ENCODE data around the gene GNG2.

Gene GNG2

GRCh38 chr14:51924600-51924999, 64.2 kb downstream of the GNG2 start:
- Histone ChIP-seq H3K18ac (ENCODE audit: low read length) (no peak overlapping the region), H2BK12ac (ENCODE audit: low read length) (no peak overlapping the region), H3K9me3 (ENCODE audit: insufficient read depth, low read depth, low read length) (no peaks in the 10 kb centered on the region), H3K4me2 (ENCODE audit: low read length) (no peak overlapping the region), H3K79me2 (ENCODE audit: control insufficient read depth, insufficient read depth, low read length, poor library complexity) (no peaks in the 10 kb centered on the region), H3K4me1 (ENCODE audit: control insufficient read depth in 1 of 2, insufficient read depth in 2 of 2, low read length in 2 of 2) (no peaks in the 10 kb centered on the region), H4K12ac (ENCODE audit: low read depth, low read length) (no peak overlapping the region), H3K27me3 (ENCODE audit: insufficient read depth, low read length) (no peaks in the 10 kb centered on the region), H2BK5ac (ENCODE audit: low read depth, low read length, poor library complexity) (no peak overlapping the region), H4K8ac (ENCODE audit: low read depth, low read length) (no peak overlapping the region), H3K4ac (ENCODE audit: low read depth, low read length) (no peak overlapping the region), H3K14ac (ENCODE audit: low read length) (no peak overlapping the region), H3K27ac (ENCODE audit: low read depth, low read length) (no peak overlapping the region), H3K9ac (ENCODE audit: low read length) (no peak overlapping the region), H3K36me3 (ENCODE audit: control insufficient read depth in 1 of 2, insufficient read depth in 2 of 2, low read length in 2 of 2) (no peaks in the 10 kb centered on the region), H4K91ac (ENCODE audit: low read depth, low read length) (no peak overlapping the region), H3K23ac (ENCODE audit: low read length) (no peak overlapping the region), H2BK120ac (ENCODE audit: insufficient read depth, low read length, poor library complexity) (no peak overlapping the region), H3K79me1 (ENCODE audit: low read length) (no peaks in the 10 kb centered on the region), H3K4me3 (ENCODE audit: low read depth, low read length) (no peak overlapping the region), H2AFZ (ENCODE audit: insufficient read depth, low read length, poor library complexity) (no peak overlapping the region), H2AK5ac (ENCODE audit: low read length) (no peak overlapping the region)
- WGBS (ENCODE audit: extremely low coverage, insufficient coverage, insufficient read length) = no CpG with 5 or more reads among the region's 4 CpGs
- no peak for DNase-seq

GRCh38 chr14:51925980-51926379, 65.6 kb downstream of the GNG2 start:
- Histone ChIP-seq H3K27me3 (ENCODE audit: insufficient read depth, low read length) (no peaks in the 10 kb centered on the region), H3K4ac (ENCODE audit: low read depth, low read length) (no peak overlapping the region), H4K12ac (ENCODE audit: low read depth, low read length) (no peak overlapping the region), H2BK120ac (ENCODE audit: insufficient read depth, low read length, poor library complexity) (no peak overlapping the region), H3K4me1 (ENCODE audit: control insufficient read depth in 1 of 2, insufficient read depth in 2 of 2, low read length in 2 of 2) (no peaks in the 10 kb centered on the region), H3K36me3 (ENCODE audit: control insufficient read depth in 1 of 2, insufficient read depth in 2 of 2, low read length in 2 of 2) (no peaks in the 10 kb centered on the region), H4K8ac (ENCODE audit: low read depth, low read length) (no peak overlapping the region), H2BK12ac (ENCODE audit: low read length) (no peak overlapping the region), H2AK5ac (ENCODE audit: low read length) (no peak overlapping the region), H3K14ac (ENCODE audit: low read length) (no peak overlapping the region), H3K23ac (ENCODE audit: low read length) (no peak overlapping the region), H3K18ac (ENCODE audit: low read length) (no peak overlapping the region), H3K4me3 (ENCODE audit: low read depth, low read length) (no peak overlapping the region), H4K91ac (ENCODE audit: low read depth, low read length) (no peak overlapping the region), H2BK5ac (ENCODE audit: low read depth, low read length, poor library complexity) (no peak overlapping the region), H3K79me2 (ENCODE audit: control insufficient read depth, insufficient read depth, low read length, poor library complexity) (no peaks in the 10 kb centered on the region), H3K27ac (ENCODE audit: low read depth, low read length) (no peak overlapping the region), H3K9ac (ENCODE audit: low read length) (no peak overlapping the region), H2AFZ (ENCODE audit: insufficient read depth, low read length, poor library complexity) (no peak overlapping the region), H3K4me2 (ENCODE audit: low read length) (no peak overlapping the region), H3K79me1 (ENCODE audit: low read length) (no peaks in the 10 kb centered on the region), H3K9me3 (ENCODE audit: insufficient read depth, low read depth, low read length) (no peaks in the 10 kb centered on the region)
- WGBS (ENCODE audit: extremely low coverage, insufficient coverage, insufficient read length) = no CpG with 5 or more reads among the region's 2 CpGs
- DNase-seq = no peak

GRCh38 chr14:51926449-51926848, 66.0 kb downstream of the GNG2 start:
- whole genome bisulfite sequencing (ENCODE audit: extremely low coverage, insufficient coverage, insufficient read length) = no CpG with 5 or more reads among the region's 7 CpGs
- H2BK120ac ChIP-seq (ENCODE audit: insufficient read depth, low read length, poor library complexity) = no peak overlapping the region
- no peaks in the 10 kb centered on the region for H3K36me3 ChIP-seq (ENCODE audit: control insufficient read depth in 1 of 2, insufficient read depth in 2 of 2, low read length in 2 of 2)
- no peak overlapping the region for H2BK12ac ChIP-seq (ENCODE audit: low read length)
- no peaks in the 10 kb centered on the region for H3K9me3 ChIP-seq (ENCODE audit: insufficient read depth, low read depth, low read length)
- no peak overlapping the region for H2AK5ac ChIP-seq (ENCODE audit: low read length)
- H3K9ac ChIP-seq (ENCODE audit: low read length) = no peak overlapping the region
- H3K4me3 ChIP-seq (ENCODE audit: low read depth, low read length) = no peak overlapping the region
- H3K14ac ChIP-seq (ENCODE audit: low read length) = no peak overlapping the region
- no peak overlapping the region for H3K4ac ChIP-seq (ENCODE audit: low read depth, low read length)
- H3K4me1 ChIP-seq (ENCODE audit: control insufficient read depth in 1 of 2, insufficient read depth in 2 of 2, low read length in 2 of 2) = no peaks in the 10 kb centered on the region
- DNase-seq = no peak
- H4K12ac ChIP-seq (ENCODE audit: low read depth, low read length) = no peak overlapping the region
- H3K23ac ChIP-seq (ENCODE audit: low read length) = no peak overlapping the region
- no peak overlapping the region for H3K4me2 ChIP-seq (ENCODE audit: low read length)
- H3K18ac ChIP-seq (ENCODE audit: low read length) = no peak overlapping the region
- H3K79me2 ChIP-seq (ENCODE audit: control insufficient read depth, insufficient read depth, low read length, poor library complexity) = no peaks in the 10 kb centered on the region
- H2AFZ ChIP-seq (ENCODE audit: insufficient read depth, low read length, poor library complexity) = no peak overlapping the region
- no peak overlapping the region for H4K8ac ChIP-seq (ENCODE audit: low read depth, low read length)
- H3K27ac ChIP-seq (ENCODE audit: low read depth, low read length) = no peak overlapping the region
- H3K27me3 ChIP-seq (ENCODE audit: insufficient read depth, low read length) = no peaks in the 10 kb centered on the region
- no peak overlapping the region for H4K91ac ChIP-seq (ENCODE audit: low read depth, low read length)
- H2BK5ac ChIP-seq (ENCODE audit: low read depth, low read length, poor library complexity) = no peak overlapping the region
- no peaks in the 10 kb centered on the region for H3K79me1 ChIP-seq (ENCODE audit: low read length)

- Histone ChIP-seq H3K18ac (ENCODE audit: low read length) (no peak overlapping the region), H2BK120ac (ENCODE audit: insufficient read depth, low read length, poor library complexity) (no peak overlapping the region), H3K14ac (ENCODE audit: low read length) (no peak overlapping the region), H4K12ac (ENCODE audit: low read depth, low read length) (no peak overlapping the region), H3K4ac (ENCODE audit: low read depth, low read length) (no peak overlapping the region), H3K23ac (ENCODE audit: low read length) (no peak overlapping the region), H3K4me2 (ENCODE audit: low read length) (no peak overlapping the region), H2AK5ac (ENCODE audit: low read length) (no peak overlapping the region), H3K4me3 (ENCODE audit: low read depth, low read length) (no peak overlapping the region), H3K79me1 (ENCODE audit: low read length) (no peaks in the 10 kb centered on the region), H2BK5ac (ENCODE audit: low read depth, low read length, poor library complexity) (no peak overlapping the region), H4K8ac (ENCODE audit: low read depth, low read length) (no peak overlapping the region), H3K9ac (ENCODE audit: low read length) (no peak overlapping the region), H3K27ac (ENCODE audit: low read depth, low read length) (no peak overlapping the region), H4K91ac (ENCODE audit: low read depth, low read length) (no peak overlapping the region), H3K79me2 (ENCODE audit: control insufficient read depth, insufficient read depth, low read length, poor library complexity) (no peaks in the 10 kb centered on the region), H2AFZ (ENCODE audit: insufficient read depth, low read length, poor library complexity) (no peak overlapping the region), H3K36me3 (ENCODE audit: control insufficient read depth in 1 of 2, insufficient read depth in 2 of 2, low read length in 2 of 2) (no peaks in the 10 kb centered on the region), H3K9me3 (ENCODE audit: insufficient read depth, low read depth, low read length) (no peaks in the 10 kb centered on the region), H3K27me3 (ENCODE audit: insufficient read depth, low read length) (no peaks in the 10 kb centered on the region), H2BK12ac (ENCODE audit: low read length) (no peak overlapping the region), H3K4me1 (ENCODE audit: control insufficient read depth in 1 of 2, insufficient read depth in 2 of 2, low read length in 2 of 2) (no peaks in the 10 kb centered on the region)
- WGBS (ENCODE audit: extremely low coverage, insufficient coverage, insufficient read length) = no CpG with 5 or more reads among the region's 10 CpGs
- no peak for DNase-seq
Observed at GRCh38 chr14:51928568-51928967, 68.2 kb downstream of the GNG2 start.

All from trophoblast cell (in vitro differentiated cells and primary cell).